GM06990 (cell line): ENCODE results near the gene AGAP1.

Experiments used
- DNase-seq: peaks from one replicate; pipeline ENCODE4 v3.0.0-alpha.2; 2011; ENCODE audit not compliant: insufficient read length; ENCODE audit errors: extremely low read depth
- H3K27me3 ChIP-seq: replicated peaks from 2 replicates; pipeline ENCODE4 v1.6.0; 2011; ENCODE audit warnings: low read length; ENCODE audit not compliant: control insufficient read depth, insufficient read depth
- H3K36me3 ChIP-seq: 2 replicates; pipeline ENCODE4 v1.5.1; 2011; ENCODE audit warnings: low read length; ENCODE audit not compliant: control insufficient read depth, insufficient read depth
- H3K4me3 ChIP-seq: replicated peaks from 2 replicates; pipeline ENCODE4 v1.5.1; 2011; ENCODE audit warnings: low read depth, mild to moderate bottlenecking, control low read depth, low read length
- TF ChIP-seq, protein P1 (sequence below): IDR thresholded peaks from 2 replicates; pipeline ENCODE4 v1.5.1; 2011; ENCODE audit warnings: low read length, control low read depth, mild to moderate bottlenecking, inconsistent platforms; ENCODE audit not compliant: insufficient read depth, poor library complexity, severe bottlenecking

Gene AGAP1

DNA sequence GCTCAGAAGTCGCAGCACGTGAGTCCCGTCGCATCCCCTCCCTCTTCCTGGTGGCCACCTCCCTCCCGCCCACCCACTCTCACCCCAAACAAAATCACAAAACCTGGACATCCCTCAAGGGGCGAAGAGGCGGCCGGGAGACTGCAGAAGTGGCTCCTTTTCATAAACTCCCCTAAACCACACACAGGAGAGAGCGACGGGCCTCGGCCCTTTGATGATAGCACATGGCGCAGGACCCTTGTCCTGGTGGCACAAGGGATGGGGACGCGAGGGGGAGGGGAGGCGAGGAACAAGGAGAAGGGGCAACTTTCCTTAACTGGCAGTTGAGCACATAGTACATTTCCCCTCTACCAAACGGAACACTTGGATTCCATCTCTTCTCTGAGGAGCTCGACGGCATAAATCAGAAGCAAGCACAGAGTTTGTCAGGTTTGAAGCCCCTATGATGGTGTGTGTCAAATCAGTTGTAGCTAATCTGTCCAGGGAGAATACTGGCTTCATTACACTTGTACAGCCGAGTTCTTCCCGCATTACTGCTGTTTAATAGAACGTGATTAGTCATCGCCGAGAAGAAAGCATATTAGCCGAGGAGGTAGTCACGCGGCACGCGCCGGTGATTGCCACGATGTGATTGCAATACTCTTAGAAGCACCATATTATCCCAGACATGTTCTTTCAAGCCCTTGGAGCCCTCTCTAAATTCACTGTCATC is 630.5 kb downstream of the AGAP1 start:
- TF ChIP-seq, protein P1, sequence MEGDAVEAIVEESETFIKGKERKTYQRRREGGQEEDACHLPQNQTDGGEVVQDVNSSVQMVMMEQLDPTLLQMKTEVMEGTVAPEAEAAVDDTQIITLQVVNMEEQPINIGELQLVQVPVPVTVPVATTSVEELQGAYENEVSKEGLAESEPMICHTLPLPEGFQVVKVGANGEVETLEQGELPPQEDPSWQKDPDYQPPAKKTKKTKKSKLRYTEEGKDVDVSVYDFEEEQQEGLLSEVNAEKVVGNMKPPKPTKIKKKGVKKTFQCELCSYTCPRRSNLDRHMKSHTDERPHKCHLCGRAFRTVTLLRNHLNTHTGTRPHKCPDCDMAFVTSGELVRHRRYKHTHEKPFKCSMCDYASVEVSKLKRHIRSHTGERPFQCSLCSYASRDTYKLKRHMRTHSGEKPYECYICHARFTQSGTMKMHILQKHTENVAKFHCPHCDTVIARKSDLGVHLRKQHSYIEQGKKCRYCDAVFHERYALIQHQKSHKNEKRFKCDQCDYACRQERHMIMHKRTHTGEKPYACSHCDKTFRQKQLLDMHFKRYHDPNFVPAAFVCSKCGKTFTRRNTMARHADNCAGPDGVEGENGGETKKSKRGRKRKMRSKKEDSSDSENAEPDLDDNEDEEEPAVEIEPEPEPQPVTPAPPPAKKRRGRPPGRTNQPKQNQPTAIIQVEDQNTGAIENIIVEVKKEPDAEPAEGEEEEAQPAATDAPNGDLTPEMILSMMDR = no peak
- no peak overlapping the region for H3K4me3 ChIP-seq
- H3K27me3 ChIP-seq = no peaks in the 10 kb centered on the region
- no peak for DNase-seq
- no peaks in the 10 kb centered on the region for H3K36me3 ChIP-seq

DNA sequence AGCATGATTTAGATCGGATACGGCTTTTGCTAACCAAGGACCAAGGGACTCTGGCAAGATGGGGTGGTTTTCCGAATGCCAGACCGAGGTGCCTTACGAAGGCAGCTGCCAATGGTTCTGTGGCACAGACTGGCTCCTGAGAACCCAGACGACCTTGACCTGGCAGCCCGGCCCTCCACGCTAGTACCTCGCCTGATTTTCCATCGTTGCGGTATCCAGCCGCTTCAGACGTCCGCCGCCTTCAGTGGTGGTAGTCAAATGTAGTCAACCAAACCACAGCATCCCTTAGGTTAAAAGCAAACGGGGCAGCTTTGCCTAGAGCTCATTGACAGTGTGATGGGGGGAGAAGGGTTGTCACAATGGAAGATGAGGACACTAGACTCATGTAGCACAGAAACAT is 631.7 kb downstream of the AGAP1 start:
- TF ChIP-seq, protein P1 = no peak
- Histone ChIP-seq H3K4me3 (no peak overlapping the region), H3K27me3 (no peaks in the 10 kb centered on the region), H3K36me3 (no peaks in the 10 kb centered on the region)
- no peak for DNase-seq

GRCh38 chr2:236127010-236127409 is 633.2 kb downstream of the AGAP1 start:
- H3K4me3 ChIP-seq = no peak overlapping the region
- no peak for DNase-seq
- no peaks in the 10 kb centered on the region for H3K27me3 ChIP-seq
- H3K36me3 ChIP-seq = no peaks in the 10 kb centered on the region
- TF ChIP-seq, protein P1 = no peak

- no peaks in the 10 kb centered on the region for H3K27me3 ChIP-seq
- DNase-seq = no peak
- H3K36me3 ChIP-seq = no peaks in the 10 kb centered on the region
- no peak overlapping the region for H3K4me3 ChIP-seq
- TF ChIP-seq, protein P1 = no peak
These were observed 634.5 kb downstream of the AGAP1 start for GRCh38 chr2:236128321-236128720.

GRCh38 chr2:236129935-236130334 is 636.1 kb downstream of the AGAP1 start:
- no peaks in the 10 kb centered on the region for H3K36me3 ChIP-seq
- DNase-seq = no peak

More at GRCh38 chr2:236129935-236130334, 636.1 kb downstream of the AGAP1 start:
- TF ChIP-seq, protein P1 = no peak
- no peaks in the 10 kb centered on the region for H3K27me3 ChIP-seq
- no peak overlapping the region for H3K4me3 ChIP-seq
